OCI-LY1 (cell line): ENCODE results near the gene SEC16A.

Experiments used
- H2AFZ ChIP-seq: fragments of 200-600 bp; sonication (generic), shearing (Covaris generic); 2 replicates; pipeline ENCODE4 v1.6.0; 2014; ENCODE audit warnings: antibody characterized with exemption, mild to moderate bottlenecking, low read length
- H3F3A ChIP-seq: fragments of 200-600 bp; sonication (generic), shearing (Covaris generic); 2 replicates; pipeline ENCODE4 v1.6.0; 2014; ENCODE audit warnings: mild to moderate bottlenecking, antibody characterized with exemption, low read length, moderate library complexity; ENCODE audit not compliant: insufficient read depth
- H3K27ac ChIP-seq: fragments of 200-600 bp; sonication (generic); 2 replicates; pipeline ENCODE4 v1.5.1; 2014; ENCODE audit warnings: low read length, mixed run types, mild to moderate bottlenecking, low read depth; ENCODE audit not compliant: poor library complexity, severe bottlenecking
- H3K27me3 ChIP-seq: fragments of 200-600 bp; sonication (generic); 2 replicates; pipeline ENCODE4 v1.6.0; 2014; ENCODE audit warnings: antibody characterized with exemption, mild to moderate bottlenecking, low read length, moderate library complexity; ENCODE audit not compliant: insufficient read depth
- H3K36me3 ChIP-seq: fragments of 200-600 bp; sonication (generic); 2 replicates; pipeline ENCODE4 v1.6.1; 2014; ENCODE audit warnings: mild to moderate bottlenecking, antibody characterized with exemption, low read length, moderate library complexity, mixed read lengths; ENCODE audit not compliant: insufficient read depth
- H3K4me1 ChIP-seq: fragments of 200-600 bp; sonication (generic); 2 replicates; pipeline ENCODE4 v1.5.1; 2014; ENCODE audit warnings: mild to moderate bottlenecking, low read length, moderate library complexity; ENCODE audit not compliant: insufficient read depth, severe bottlenecking
- H3K4me2 ChIP-seq: fragments of 200-600 bp; sonication (generic), shearing (Covaris generic); 2 replicates; pipeline ENCODE4 v1.6.1; 2014; ENCODE audit warnings: low read length
- H3K4me3 ChIP-seq: fragments of 200-600 bp; sonication (generic); 2 replicates; pipeline ENCODE4 v1.5.1; 2014; ENCODE audit warnings: low read length, low read depth, mild to moderate bottlenecking, mixed read lengths; ENCODE audit not compliant: poor library complexity, severe bottlenecking
- H3K79me2 ChIP-seq: fragments of 200-600 bp; shearing (Covaris generic); 2 replicates; pipeline ENCODE4 v1.6.1; 2016; ENCODE audit warnings: mixed run types, low read length, mixed read lengths; ENCODE audit not compliant: insufficient read depth
- H3K9ac ChIP-seq: fragments of 200-600 bp; sonication (generic), shearing (Covaris generic); 2 replicates; pipeline ENCODE4 v1.6.1; 2014; ENCODE audit warnings: mild to moderate bottlenecking, low read length, mixed read lengths
- H3K9me2 ChIP-seq: fragments of 200-600 bp; sonication (generic), shearing (Covaris generic); 2 replicates; pipeline ENCODE4 v1.6.1; 2014; ENCODE audit warnings: low read depth, mild to moderate bottlenecking, low read length, mixed read lengths
- H3K9me3 ChIP-seq: fragments of 200-600 bp; shearing (Covaris generic); 2 replicates; pipeline ENCODE4 v1.6.1; 2014; ENCODE audit warnings: low read length, mixed read lengths
- H4K20me1 ChIP-seq: fragments of 200-600 bp; sonication (generic), shearing (Covaris generic); 2 replicates; pipeline ENCODE4 v1.6.0; 2016; ENCODE audit warnings: mild to moderate bottlenecking, low read length; ENCODE audit not compliant: insufficient read depth
- CTCF ChIP-seq: fragments of 200-600 bp; sonication (generic), shearing (Covaris generic); IDR thresholded peaks from 2 replicates; pipeline ENCODE4 v1.5.1; 2017; ENCODE audit warnings: mild to moderate bottlenecking, antibody characterized with exemption, low read length, moderate library complexity, mixed read lengths
- EZH2 ChIP-seq: fragments of 200-600 bp; sonication (generic), shearing (Covaris generic); IDR thresholded peaks from 2 replicates; pipeline ENCODE4 v1.8.0; 2017; ENCODE audit warnings: borderline replicate concordance, mixed run types, mild to moderate bottlenecking, antibody characterized with exemption, low read length, moderate library complexity, mixed read lengths

Gene SEC16A

GRCh38 chr9:136485049-136486045 lies 2.5 kb upstream of the SEC16A start:
- no peaks in the 10 kb centered on the region for H4K20me1 ChIP-seq
- H3F3A ChIP-seq: no peaks in the 10 kb centered on the region
- no peak overlapping the region for H2AFZ ChIP-seq
- H3K79me2 ChIP-seq: peaks cover 19% of the 10 kb centered on the region
- H3K4me3 ChIP-seq: no peak overlapping the region
- H3K36me3 ChIP-seq: no peaks in the 10 kb centered on the region
- no peak overlapping the region for H3K9ac ChIP-seq
- H3K27me3 ChIP-seq: no peaks in the 10 kb centered on the region
- no peaks in the 10 kb centered on the region for H3K9me3 ChIP-seq
- no peak overlapping the region for H3K4me2 ChIP-seq
- no peaks in the 10 kb centered on the region for H3K9me2 ChIP-seq
- no peak overlapping the region for H3K27ac ChIP-seq
- peaks cover 15% of the 10 kb centered on the region for H3K4me1 ChIP-seq
- TF ChIP-seq EZH2 (no peak), CTCF (peak; percentile 85)

GRCh38 chr9:136484153-136485048 lies 1.6 kb upstream of the SEC16A start:
- H3K27ac ChIP-seq: no peak overlapping the region
- H3K36me3 ChIP-seq: no peaks in the 10 kb centered on the region
- peak overlapping the region; percentile 76; the same call in 1 of the 2 replicates for H3K9ac ChIP-seq

More at GRCh38 chr9:136484153-136485048, 1.6 kb upstream of the SEC16A start:
- H3K4me1 ChIP-seq: peaks cover 15% of the 10 kb centered on the region
- no peaks in the 10 kb centered on the region for H3K27me3 ChIP-seq
- H2AFZ ChIP-seq: no peak overlapping the region
- H3K9me3 ChIP-seq: no peaks in the 10 kb centered on the region
- H3K9me2 ChIP-seq: no peaks in the 10 kb centered on the region
- H3K4me3 ChIP-seq: peak overlapping the region; percentile 60
- no peaks in the 10 kb centered on the region for H3F3A ChIP-seq
- H4K20me1 ChIP-seq: no peaks in the 10 kb centered on the region
- peaks cover 25% of the 10 kb centered on the region for H3K79me2 ChIP-seq
- TF ChIP-seq CTCF (no peak), EZH2 (no peak)
- peak overlapping the region; percentile 76 for H3K4me2 ChIP-seq
